GM23338 (cell line): ENCODE measurements around the gene A2ML1. TPM values are rescaled to one million over a fixed set of nuclear protein-coding genes. Genes with fewer than 3 reads are reported as not detected.
"Not testable (repeated sequence)": the region's sequence is repeated elsewhere in the genome, so short reads cannot be mapped to it uniquely, and the experiment has no call there.

Experiments used
- ATAC-seq: fragments of 200-7000 bp; cut with Tn5 transposase; 3 replicates; pipeline ENCODE4 v1.9.1; 2020
- DNase-seq: peaks from one replicate; pipeline ENCODE4 v3.0.0-alpha.2; 2015; ENCODE audit warnings: low spot score
- H2AFZ ChIP-seq: fragments of 200-600 bp; sonication (generic); 2 replicates; pipeline ENCODE4 v1.8.0; 2016; ENCODE audit warnings: antibody characterized with exemption, mild to moderate bottlenecking, moderate library complexity
- H3F3A ChIP-seq: fragments of 200-600 bp; sonication (generic); replicated peaks from 2 replicates; pipeline ENCODE4 v1.8.0; 2017; ENCODE audit warnings: antibody characterized with exemption, mixed run types, low read depth
- H3K27ac ChIP-seq: fragments of 200-600 bp; sonication (generic); 2 replicates; pipeline ENCODE4 v1.6.1; 2016; ENCODE audit warnings: low read depth
- H3K27me3 ChIP-seq: fragments of 200-600 bp; sonication (generic); 2 replicates; pipeline ENCODE4 v1.8.0; 2016; ENCODE audit warnings: mild to moderate bottlenecking, mixed run types, moderate library complexity; ENCODE audit not compliant: insufficient read depth
- H3K36me3 ChIP-seq: fragments of 200-600 bp; sonication (generic); 2 replicates; pipeline ENCODE4 v1.8.0; 2016; ENCODE audit warnings: mild to moderate bottlenecking; ENCODE audit not compliant: insufficient read depth
- H3K4me1 ChIP-seq: fragments of 200-600 bp; sonication (generic); 2 replicates; pipeline ENCODE4 v1.8.0; 2016; ENCODE audit warnings: mild to moderate bottlenecking, moderate library complexity; ENCODE audit not compliant: insufficient read depth
- H3K4me2 ChIP-seq: fragments of 200-600 bp; sonication (generic); 2 replicates; pipeline ENCODE4 v1.7.1; 2017; ENCODE audit warnings: mixed run types
- H3K4me3 ChIP-seq: fragments of 200-600 bp; sonication (generic); 2 replicates; pipeline ENCODE4 v1.6.1; 2016; ENCODE audit warnings: mixed run types
- H3K79me2 ChIP-seq: fragments of 200-600 bp; sonication (generic); replicated peaks from 2 replicates; pipeline ENCODE4 v1.8.0; 2017; ENCODE audit warnings: mild to moderate bottlenecking; ENCODE audit not compliant: insufficient read depth
- H3K9me2 ChIP-seq: fragments of 200-600 bp; sonication (generic); 2 replicates; pipeline ENCODE4 v1.8.0; 2017; ENCODE audit not compliant: insufficient read depth
- H4K20me1 ChIP-seq: fragments of 200-600 bp; sonication (generic); replicated peaks from 2 replicates; pipeline ENCODE4 v1.8.0; 2017; ENCODE audit warnings: mild to moderate bottlenecking; ENCODE audit not compliant: insufficient read depth
- H3K27ac Mint-ChIP-seq: 2 replicates; pipeline ENCODE4 v1.8.0; 2020; ENCODE audit warnings: inconsistent platforms, mild to moderate bottlenecking, moderate library complexity, mixed read lengths
- H3K27me3 Mint-ChIP-seq: 3 replicates; pipeline ENCODE4 v1.8.0; 2022; ENCODE audit warnings: low read depth, mild to moderate bottlenecking, moderate library complexity, mixed read lengths, inconsistent platforms; ENCODE audit not compliant: insufficient read depth, poor library complexity
- H3K36me3 Mint-ChIP-seq: 3 replicates; pipeline ENCODE4 v1.8.0; 2021; ENCODE audit warnings: low read depth, mild to moderate bottlenecking, inconsistent platforms, moderate library complexity, mixed read lengths
- H3K4me1 Mint-ChIP-seq: 3 replicates; pipeline ENCODE4 v1.8.0; 2020; ENCODE audit warnings: mild to moderate bottlenecking, inconsistent platforms, mixed read lengths
- H3K4me3 Mint-ChIP-seq: 3 replicates; pipeline ENCODE4 v1.8.0; 2021; ENCODE audit warnings: moderate library complexity, mild to moderate bottlenecking, inconsistent platforms, mixed read lengths
- H3K9me3 Mint-ChIP-seq: 3 replicates; pipeline ENCODE4 v1.8.0; 2020; ENCODE audit warnings: moderate library complexity, mild to moderate bottlenecking, inconsistent platforms, mixed read lengths
- CREB1 ChIP-seq: fragments of 250-450 bp; sonication (Bioruptor Pico); IDR thresholded peaks from 2 replicates; pipeline ENCODE4 v1.5.0; 2020; ENCODE audit warnings: low read depth, mild to moderate bottlenecking, moderate library complexity
- polyA plus RNA-seq: library from polyadenylated mRNA; unstranded; fragments of >200 nt; fragmentation: Nextera tagmentation; extraction: Ambion mirVana; gene quantifications from 2 replicates; pipeline ENCODE4 v1.2.1, GENCODE V29; 2016
- total RNA-seq: library from RNA; depleted of rRNA; stranded (reverse); fragments of >200 nt; shearing (Covaris generic); gene quantifications from 2 replicates; pipeline ENCODE4 v1.2.3, GENCODE V29; 2014
- TF ChIP-seq, protein P1 (sequence below): fragments of 250-450 bp; sonication (Bioruptor Pico); IDR thresholded peaks from 2 replicates; pipeline ENCODE4 v1.5.0; 2020; ENCODE audit warnings: mild to moderate bottlenecking, moderate library complexity
- TF ChIP-seq, protein P2 (sequence below): IDR thresholded peaks from 2 replicates; pipeline ENCODE4 v1.6.1; 2016; ENCODE audit warnings: antibody characterized with exemption

A2ML1 gene
- total and polyA plus RNA-seq, 2 experiments from 2014 or later, result 3.8 to 6.0 TPM

DNA sequence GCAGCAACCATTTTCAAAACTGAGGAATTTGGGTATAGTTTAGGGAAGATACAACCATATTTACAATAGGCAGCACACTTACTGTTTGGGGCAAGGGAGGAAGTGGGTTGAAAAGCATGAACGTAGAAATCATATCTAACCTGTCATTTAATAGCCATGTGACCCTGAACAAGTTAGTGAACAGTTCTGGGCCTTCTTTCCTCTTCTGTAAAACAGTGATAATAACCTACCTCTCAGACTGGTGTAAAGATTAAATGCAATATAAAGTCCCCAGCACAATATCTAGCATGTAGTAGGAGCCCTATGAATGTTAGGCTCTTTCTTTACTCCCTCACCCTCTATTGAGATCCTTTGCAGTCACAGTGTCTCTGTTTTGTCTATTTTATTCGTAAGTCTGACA, 33.5 kb downstream of the A2ML1 start:
- Histone ChIP-seq H3K4me1 (no peaks in the 10 kb centered on the region), H3K4me3 (no peak overlapping the region), H3K4me2 (no peak overlapping the region), H3K9me2 (no peaks in the 10 kb centered on the region), H2AFZ (no peak overlapping the region), H3K36me3 (no peaks in the 10 kb centered on the region; the same call in 1 of the 2 replicates), H3K27ac (no peak overlapping the region), H4K20me1 (no peaks in the 10 kb centered on the region), H3K27me3 (no peaks in the 10 kb centered on the region), H3F3A (no peaks in the 10 kb centered on the region), H3K79me2 (no peaks in the 10 kb centered on the region)
- Mint-ChIP-seq H3K4me3 (no peak overlapping the region), H3K27me3 (peaks cover 4% of the 10 kb centered on the region), H3K36me3 (peaks cover 31% of the 10 kb centered on the region), H3K27ac (no peak overlapping the region), H3K9me3 (no peaks in the 10 kb centered on the region), H3K4me1 (peaks cover 12% of the 10 kb centered on the region)
- ATAC-seq (no peak), DNase-seq (no peak)
- TF ChIP-seq, protein P1, sequence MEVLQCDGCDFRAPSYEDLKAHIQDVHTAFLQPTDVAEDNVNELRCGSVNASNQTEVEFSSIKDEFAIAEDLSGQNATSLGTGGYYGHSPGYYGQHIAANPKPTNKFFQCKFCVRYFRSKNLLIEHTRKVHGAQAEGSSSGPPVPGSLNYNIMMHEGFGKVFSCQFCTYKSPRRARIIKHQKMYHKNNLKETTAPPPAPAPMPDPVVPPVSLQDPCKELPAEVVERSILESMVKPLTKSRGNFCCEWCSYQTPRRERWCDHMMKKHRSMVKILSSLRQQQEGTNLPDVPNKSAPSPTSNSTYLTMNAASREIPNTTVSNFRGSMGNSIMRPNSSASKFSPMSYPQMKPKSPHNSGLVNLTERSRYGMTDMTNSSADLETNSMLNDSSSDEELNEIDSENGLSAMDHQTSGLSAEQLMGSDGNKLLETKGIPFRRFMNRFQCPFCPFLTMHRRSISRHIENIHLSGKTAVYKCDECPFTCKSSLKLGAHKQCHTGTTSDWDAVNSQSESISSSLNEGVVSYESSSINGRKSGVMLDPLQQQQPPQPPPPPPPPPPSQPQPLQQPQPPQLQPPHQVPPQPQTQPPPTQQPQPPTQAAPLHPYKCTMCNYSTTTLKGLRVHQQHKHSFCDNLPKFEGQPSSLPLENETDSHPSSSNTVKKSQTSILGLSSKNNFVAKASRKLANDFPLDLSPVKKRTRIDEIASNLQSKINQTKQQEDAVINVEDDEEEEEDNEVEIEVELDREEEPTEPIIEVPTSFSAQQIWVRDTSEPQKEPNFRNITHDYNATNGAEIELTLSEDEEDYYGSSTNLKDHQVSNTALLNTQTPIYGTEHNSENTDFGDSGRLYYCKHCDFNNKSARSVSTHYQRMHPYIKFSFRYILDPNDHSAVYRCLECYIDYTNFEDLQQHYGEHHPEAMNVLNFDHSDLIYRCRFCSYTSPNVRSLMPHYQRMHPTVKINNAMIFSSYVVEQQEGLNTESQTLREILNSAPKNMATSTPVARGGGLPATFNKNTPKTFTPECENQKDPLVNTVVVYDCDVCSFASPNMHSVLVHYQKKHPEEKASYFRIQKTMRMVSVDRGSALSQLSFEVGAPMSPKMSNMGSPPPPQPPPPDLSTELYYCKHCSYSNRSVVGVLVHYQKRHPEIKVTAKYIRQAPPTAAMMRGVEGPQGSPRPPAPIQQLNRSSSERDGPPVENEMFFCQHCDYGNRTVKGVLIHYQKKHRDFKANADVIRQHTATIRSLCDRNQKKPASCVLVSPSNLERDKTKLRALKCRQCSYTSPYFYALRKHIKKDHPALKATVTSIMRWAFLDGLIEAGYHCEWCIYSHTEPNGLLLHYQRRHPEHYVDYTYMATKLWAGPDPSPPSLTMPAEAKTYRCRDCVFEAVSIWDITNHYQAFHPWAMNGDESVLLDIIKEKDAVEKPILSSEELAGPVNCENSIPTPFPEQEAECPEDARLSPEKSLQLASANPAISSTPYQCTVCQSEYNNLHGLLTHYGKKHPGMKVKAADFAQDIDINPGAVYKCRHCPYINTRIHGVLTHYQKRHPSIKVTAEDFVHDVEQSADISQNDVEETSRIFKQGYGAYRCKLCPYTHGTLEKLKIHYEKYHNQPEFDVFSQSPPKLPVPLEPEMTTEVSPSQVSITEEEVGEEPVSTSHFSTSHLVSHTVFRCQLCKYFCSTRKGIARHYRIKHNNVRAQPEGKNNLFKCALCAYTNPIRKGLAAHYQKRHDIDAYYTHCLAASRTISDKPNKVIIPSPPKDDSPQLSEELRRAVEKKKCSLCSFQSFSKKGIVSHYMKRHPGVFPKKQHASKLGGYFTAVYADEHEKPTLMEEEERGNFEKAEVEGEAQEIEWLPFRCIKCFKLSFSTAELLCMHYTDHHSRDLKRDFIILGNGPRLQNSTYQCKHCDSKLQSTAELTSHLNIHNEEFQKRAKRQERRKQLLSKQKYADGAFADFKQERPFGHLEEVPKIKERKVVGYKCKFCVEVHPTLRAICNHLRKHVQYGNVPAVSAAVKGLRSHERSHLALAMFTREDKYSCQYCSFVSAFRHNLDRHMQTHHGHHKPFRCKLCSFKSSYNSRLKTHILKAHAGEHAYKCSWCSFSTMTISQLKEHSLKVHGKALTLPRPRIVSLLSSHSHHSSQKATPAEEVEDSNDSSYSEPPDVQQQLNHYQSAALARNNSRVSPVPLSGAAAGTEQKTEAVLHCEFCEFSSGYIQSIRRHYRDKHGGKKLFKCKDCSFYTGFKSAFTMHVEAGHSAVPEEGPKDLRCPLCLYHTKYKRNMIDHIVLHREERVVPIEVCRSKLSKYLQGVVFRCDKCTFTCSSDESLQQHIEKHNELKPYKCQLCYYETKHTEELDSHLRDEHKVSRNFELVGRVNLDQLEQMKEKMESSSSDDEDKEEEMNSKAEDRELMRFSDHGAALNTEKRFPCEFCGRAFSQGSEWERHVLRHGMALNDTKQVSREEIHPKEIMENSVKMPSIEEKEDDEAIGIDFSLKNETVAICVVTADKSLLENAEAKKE (CRISPR knock-in tag), result no peak
- TF ChIP-seq CREB1 (CRISPR knock-in tag), result no peak
- TF ChIP-seq, protein P2, sequence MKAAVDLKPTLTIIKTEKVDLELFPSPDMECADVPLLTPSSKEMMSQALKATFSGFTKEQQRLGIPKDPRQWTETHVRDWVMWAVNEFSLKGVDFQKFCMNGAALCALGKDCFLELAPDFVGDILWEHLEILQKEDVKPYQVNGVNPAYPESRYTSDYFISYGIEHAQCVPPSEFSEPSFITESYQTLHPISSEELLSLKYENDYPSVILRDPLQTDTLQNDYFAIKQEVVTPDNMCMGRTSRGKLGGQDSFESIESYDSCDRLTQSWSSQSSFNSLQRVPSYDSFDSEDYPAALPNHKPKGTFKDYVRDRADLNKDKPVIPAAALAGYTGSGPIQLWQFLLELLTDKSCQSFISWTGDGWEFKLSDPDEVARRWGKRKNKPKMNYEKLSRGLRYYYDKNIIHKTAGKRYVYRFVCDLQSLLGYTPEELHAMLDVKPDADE, result no peak

DNA sequence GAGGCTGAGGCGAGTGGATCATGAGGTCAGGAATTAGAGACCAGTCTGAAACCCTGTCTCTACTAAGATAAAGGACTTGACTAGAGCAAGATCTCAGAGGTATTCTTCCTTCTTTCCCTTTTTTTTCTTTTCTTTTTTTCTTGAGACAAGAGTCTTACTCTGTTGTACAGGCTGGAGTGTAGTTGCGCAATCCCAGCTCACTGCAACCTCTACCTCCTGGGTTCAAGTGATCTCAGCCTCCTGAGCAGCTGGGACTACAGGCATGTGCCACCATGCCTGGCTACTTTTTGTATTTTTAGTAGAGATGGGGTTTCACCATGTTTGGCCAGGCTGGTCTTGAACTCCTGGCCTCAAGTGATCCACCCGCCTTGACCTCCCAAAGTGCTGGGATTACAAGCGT, 37.0 kb downstream of the A2ML1 start:
- not testable (repeated sequence) for H3K4me3 Mint-ChIP-seq, H2AFZ ChIP-seq, H3K27me3 ChIP-seq, H3F3A ChIP-seq, H3K9me3 Mint-ChIP-seq, H3K4me1 Mint-ChIP-seq, H3K27ac ChIP-seq, H3K27ac Mint-ChIP-seq, DNase-seq, H3K4me2 ChIP-seq, H3K9me2 ChIP-seq, H3K36me3 ChIP-seq, H4K20me1 ChIP-seq, H3K4me3 ChIP-seq, H3K27me3 Mint-ChIP-seq, H3K4me1 ChIP-seq, ATAC-seq, H3K79me2 ChIP-seq
- H3K36me3 Mint-ChIP-seq, result peaks cover 29% of the 10 kb centered on the region; the same call in 2 of the 3 replicates
